Upper lobe of left lung (tissue), 4 donors: ENCODE data around the gene HSFX4.

Experiments
- EP300 ChIP-seq, 4 donors: sonication (generic); formaldehyde crosslinking; IDR thresholded peaks; one replicate each; pipeline ENCODE4 v1.5.1; 2017; ENCODE audit warnings: antibody characterized with exemption in 4 of 4, control low read depth in 2 of 4
- POLR2A ChIP-seq, 4 donors: fragments of 450-650 bp; IDR thresholded peaks; one replicate each; pipeline ENCODE4 v1.5.1; 2016 to 2017; ENCODE audit warnings: antibody characterized with exemption in 4 of 4, mild to moderate bottlenecking in 2 of 4
- POLR2AphosphoS5 ChIP-seq, 2 donors: sonication (generic); formaldehyde crosslinking; IDR thresholded peaks; one replicate each; pipeline ENCODE4 v1.5.1; 2017; ENCODE audit warnings: antibody characterized with exemption in 2 of 2
- TF ChIP-seq, protein P1 (sequence below), 6 experiments: fragments of 450-650 bp in 4 of 6; fragments of 200-600 bp in 2 of 6; sonication (generic) in 2 of 6; IDR thresholded peaks; one replicate each; pipeline ENCODE4 v1.5.1; 2016 to 2019; ENCODE audit warnings: antibody characterized with exemption in 6 of 6

GRCh38 chrX:149903889-149904748 is 25.3 kb upstream of the HSFX4 start:
- TF ChIP-seq, protein P1, sequence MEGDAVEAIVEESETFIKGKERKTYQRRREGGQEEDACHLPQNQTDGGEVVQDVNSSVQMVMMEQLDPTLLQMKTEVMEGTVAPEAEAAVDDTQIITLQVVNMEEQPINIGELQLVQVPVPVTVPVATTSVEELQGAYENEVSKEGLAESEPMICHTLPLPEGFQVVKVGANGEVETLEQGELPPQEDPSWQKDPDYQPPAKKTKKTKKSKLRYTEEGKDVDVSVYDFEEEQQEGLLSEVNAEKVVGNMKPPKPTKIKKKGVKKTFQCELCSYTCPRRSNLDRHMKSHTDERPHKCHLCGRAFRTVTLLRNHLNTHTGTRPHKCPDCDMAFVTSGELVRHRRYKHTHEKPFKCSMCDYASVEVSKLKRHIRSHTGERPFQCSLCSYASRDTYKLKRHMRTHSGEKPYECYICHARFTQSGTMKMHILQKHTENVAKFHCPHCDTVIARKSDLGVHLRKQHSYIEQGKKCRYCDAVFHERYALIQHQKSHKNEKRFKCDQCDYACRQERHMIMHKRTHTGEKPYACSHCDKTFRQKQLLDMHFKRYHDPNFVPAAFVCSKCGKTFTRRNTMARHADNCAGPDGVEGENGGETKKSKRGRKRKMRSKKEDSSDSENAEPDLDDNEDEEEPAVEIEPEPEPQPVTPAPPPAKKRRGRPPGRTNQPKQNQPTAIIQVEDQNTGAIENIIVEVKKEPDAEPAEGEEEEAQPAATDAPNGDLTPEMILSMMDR (IDR thresholded peaks at IDR 0.05), result no peak
- TF ChIP-seq POLR2A (IDR thresholded peaks at IDR 0.05) (no peak), POLR2AphosphoS5 (IDR thresholded peaks at IDR 0.05) (no peak), EP300 (IDR thresholded peaks at IDR 0.05) (no peak)
